Keratinocyte (primary cell): ENCODE data around the gene PRRT1B. TPM values are rescaled to one million over a fixed set of nuclear protein-coding genes. Genes with fewer than 3 reads are reported as not detected.

Experiments used
- DNase-seq: peaks from one replicate; pipeline ENCODE4 v3.0.0-alpha.2; 2011; ENCODE audit warnings: low read depth, missing footprints, low spot score
- FAIRE-seq: peaks from 2 replicates; lab custom pipeline; 2011; peaks lifted over from hg19 to GRCh38; lab: Jason Lieb, UNC
- H2AFZ ChIP-seq: 2 replicates; pipeline ENCODE4 v1.6.0; 2012; ENCODE audit warnings: low read length, control low read depth, inconsistent platforms; ENCODE audit not compliant: control insufficient read depth
- H3K27ac ChIP-seq: 2 replicates; pipeline ENCODE4 v1.5.1; 2011; ENCODE audit warnings: low read length; ENCODE audit not compliant: control insufficient read depth, insufficient read depth
- H3K27me3 ChIP-seq: 3 replicates; pipeline ENCODE4 v1.6.0; 2011; ENCODE audit warnings: low read length; ENCODE audit not compliant: control insufficient read depth, insufficient read depth; ENCODE audit errors: extremely low read depth
- H3K36me3 ChIP-seq, 2 experiments: 2 replicates in 1 of 2; 3 replicates in 1 of 2; pipeline ENCODE4 v1.5.1; 2011; ENCODE audit warnings: low read length in 2 of 2, mild to moderate bottlenecking in 1 of 2; ENCODE audit not compliant: control insufficient read depth in 2 of 2, insufficient read depth in 2 of 2; ENCODE audit errors: extremely low read depth in 1 of 2
- H3K4me1 ChIP-seq: 3 replicates; pipeline ENCODE4 v1.5.1; 2011; ENCODE audit warnings: low read length; ENCODE audit not compliant: control insufficient read depth, insufficient read depth; ENCODE audit errors: extremely low read depth
- H3K4me2 ChIP-seq: 3 replicates; pipeline ENCODE4 v1.6.0; 2011; ENCODE audit warnings: low read depth, low read length; ENCODE audit not compliant: control insufficient read depth, insufficient read depth; ENCODE audit errors: extremely low read depth
- H3K4me3 ChIP-seq, 3 experiments: fragments of 200-600 bp in 1 of 3; sonication (generic) in 1 of 3; 2 replicates in 2 of 3; 3 replicates in 1 of 3; pipeline ENCODE4 v1.5.1; 2011 to 2016; ENCODE audit warnings: low read length in 3 of 3, mild to moderate bottlenecking in 3 of 3, control low read depth in 2 of 3, inconsistent platforms in 1 of 3, low read depth in 1 of 3, mixed read lengths in 1 of 3, mixed run types in 1 of 3, moderate library complexity in 1 of 3; ENCODE audit not compliant: control insufficient read depth in 2 of 3, insufficient read depth in 2 of 3; ENCODE audit errors: extremely low read depth in 1 of 3
- H3K79me2 ChIP-seq: 2 replicates; pipeline ENCODE4 v1.6.0; 2012; ENCODE audit warnings: low read length; ENCODE audit not compliant: control insufficient read depth, insufficient read depth
- H3K9ac ChIP-seq: 3 replicates; pipeline ENCODE4 v1.6.0; 2011; ENCODE audit warnings: low read length; ENCODE audit not compliant: control insufficient read depth, insufficient read depth; ENCODE audit errors: extremely low read depth
- H3K9me1 ChIP-seq: 3 replicates; pipeline ENCODE4 v1.6.0; 2011; ENCODE audit warnings: low read length; ENCODE audit not compliant: control insufficient read depth, insufficient read depth; ENCODE audit errors: extremely low read depth
- H3K9me3 ChIP-seq: 2 replicates; pipeline ENCODE4 v1.5.1; 2012; ENCODE audit warnings: low read depth, low read length; ENCODE audit not compliant: control insufficient read depth
- H4K20me1 ChIP-seq: 3 replicates; pipeline ENCODE4 v1.6.0; 2011; ENCODE audit warnings: low read length; ENCODE audit not compliant: control insufficient read depth, insufficient read depth; ENCODE audit errors: extremely low read depth
- CTCF ChIP-seq, 3 experiments: IDR thresholded peaks in 1 of 3; conservative IDR thresholded peaks in 1 of 3; optimal IDR thresholded peaks in 1 of 3; 2 replicates in 2 of 3; 3 replicates in 1 of 3; pipeline versions ENCODE3 to v1.5.1; 2011; ENCODE audit warnings: low read length in 3 of 3, mild to moderate bottlenecking in 3 of 3, moderate library complexity in 2 of 3, control low read depth in 1 of 3, inconsistent platforms in 1 of 3; ENCODE audit not compliant: insufficient read depth in 2 of 3; ENCODE audit errors: extremely low read depth in 1 of 3
- EZH2 ChIP-seq: IDR thresholded peaks from one replicate; pipeline ENCODE4 v1.6.1; 2012; ENCODE audit warnings: inconsistent platforms, mild to moderate bottlenecking, low read length, moderate library complexity
- dilution Hi-C: fragments of 300-500 bp; cut with MboI; formaldehyde crosslinking; loops from one replicate; pipeline ENCODE4 v1.7.0; 2020; ENCODE audit warnings: low sequenced_read_pairs; ENCODE audit not compliant: extremely low pct_ligation_motif_present
- polyA plus RNA-seq, 5 experiments: library from polyadenylated mRNA; depleted of rRNA in 3 of 5; stranded (reverse) in 3 of 5; stranded (forward) in 1 of 5; unstranded in 1 of 5; fragments of >200 nt; gene quantifications; 1 replicate in 1 of 5; 2 replicates in 3 of 5; 3 replicates in 1 of 5; pipeline versions ENCODE4 v1.2.1 to v1.2.3, GENCODE V29; 2011 to 2012; ENCODE audit warnings: missing spikeins in 2 of 5, low read depth in 1 of 5, low replicate concordance in 1 of 5

Gene PRRT1B
- polyA plus RNA-seq, 1 donor (not counting 4 experiments of a cell fraction or from before 2014, with no cell fraction given): not detected

GRCh38 chr9:131606896-131607567, 61.7 kb downstream of the PRRT1B start:
- no peak overlapping the region for H3K9ac ChIP-seq
- H3K4me2 ChIP-seq: no peak overlapping the region
- H3K36me3 ChIP-seq: peaks cover 3 to 10% of the 10 kb centered on the region in 2 experiments
- no peaks in the 10 kb centered on the region for H3K79me2 ChIP-seq
- H3K9me1 ChIP-seq: peaks cover 3% of the 10 kb centered on the region
- H3K27me3 ChIP-seq: no peaks in the 10 kb centered on the region
- no peak for TF ChIP-seq EZH2
- no peaks in the 10 kb centered on the region for H4K20me1 ChIP-seq
- H3K4me3 ChIP-seq: no peak overlapping the region
- no peak overlapping the region for H3K27ac ChIP-seq
- dilution Hi-C loops: no loop called here
- DNase-seq (no peak), FAIRE-seq (no peak)
- peaks cover 37% of the 10 kb centered on the region for H3K4me1 ChIP-seq
- H3K9me3 ChIP-seq: no peaks in the 10 kb centered on the region
- no peak overlapping the region for H2AFZ ChIP-seq

DNA sequence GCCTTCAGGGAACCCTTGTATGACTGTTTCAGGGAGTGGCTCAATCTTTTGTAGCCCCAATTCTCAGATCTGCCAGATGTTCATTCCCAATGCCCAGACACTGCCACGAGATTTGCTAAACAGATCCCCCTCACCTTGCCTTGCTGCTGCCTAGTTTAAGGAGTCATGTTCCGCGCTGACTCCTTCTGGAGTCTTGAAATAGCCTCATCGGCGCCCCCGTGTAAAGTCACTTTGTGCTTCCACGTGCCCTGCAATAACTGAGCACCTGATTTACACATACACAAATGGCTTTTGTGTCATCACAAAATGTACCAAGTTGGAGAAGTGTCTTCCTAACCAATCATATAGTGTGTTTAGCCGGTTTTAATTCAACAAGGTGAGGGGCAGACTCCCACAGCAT, 62.3 kb downstream of the PRRT1B start:
- H3K9ac ChIP-seq: no peak overlapping the region
- H3K9me1 ChIP-seq: peaks cover 3% of the 10 kb centered on the region
- no peak overlapping the region for H3K4me2 ChIP-seq
- no peak for FAIRE-seq
- H3K27me3 ChIP-seq: no peaks in the 10 kb centered on the region
- H3K9me3 ChIP-seq: no peaks in the 10 kb centered on the region
- DNase-seq: no peak
- H3K4me3 ChIP-seq: no peak overlapping the region
- H4K20me1 ChIP-seq: no peaks in the 10 kb centered on the region
- TF ChIP-seq EZH2: no peak
- TF ChIP-seq CTCF (optimal IDR thresholded peaks at IDR 0.05 in 1 of 3, IDR thresholded peaks at IDR 0.05 in 1 of 3, conservative IDR thresholded peaks at IDR 0.05 in 1 of 3; ENCODE audit: extremely low read depth in 1 of 3, insufficient read depth in 2 of 3, low read length in 3 of 3): no peak
- no peaks in the 10 kb centered on the region for H3K79me2 ChIP-seq
- dilution Hi-C loops: no loop called here
- H2AFZ ChIP-seq: no peak overlapping the region
- H3K27ac ChIP-seq: no peak overlapping the region
- H3K36me3 ChIP-seq: peaks cover 3 to 10% of the 10 kb centered on the region in 2 experiments
- peaks cover 39% of the 10 kb centered on the region for H3K4me1 ChIP-seq
